Measurements from ENCODE around the gene DICER1.
"Not testable (repeated sequence)": the region's sequence is repeated elsewhere in the genome, so short reads cannot be mapped to it uniquely, and the experiment has no call there.

Gene DICER1, protein sequence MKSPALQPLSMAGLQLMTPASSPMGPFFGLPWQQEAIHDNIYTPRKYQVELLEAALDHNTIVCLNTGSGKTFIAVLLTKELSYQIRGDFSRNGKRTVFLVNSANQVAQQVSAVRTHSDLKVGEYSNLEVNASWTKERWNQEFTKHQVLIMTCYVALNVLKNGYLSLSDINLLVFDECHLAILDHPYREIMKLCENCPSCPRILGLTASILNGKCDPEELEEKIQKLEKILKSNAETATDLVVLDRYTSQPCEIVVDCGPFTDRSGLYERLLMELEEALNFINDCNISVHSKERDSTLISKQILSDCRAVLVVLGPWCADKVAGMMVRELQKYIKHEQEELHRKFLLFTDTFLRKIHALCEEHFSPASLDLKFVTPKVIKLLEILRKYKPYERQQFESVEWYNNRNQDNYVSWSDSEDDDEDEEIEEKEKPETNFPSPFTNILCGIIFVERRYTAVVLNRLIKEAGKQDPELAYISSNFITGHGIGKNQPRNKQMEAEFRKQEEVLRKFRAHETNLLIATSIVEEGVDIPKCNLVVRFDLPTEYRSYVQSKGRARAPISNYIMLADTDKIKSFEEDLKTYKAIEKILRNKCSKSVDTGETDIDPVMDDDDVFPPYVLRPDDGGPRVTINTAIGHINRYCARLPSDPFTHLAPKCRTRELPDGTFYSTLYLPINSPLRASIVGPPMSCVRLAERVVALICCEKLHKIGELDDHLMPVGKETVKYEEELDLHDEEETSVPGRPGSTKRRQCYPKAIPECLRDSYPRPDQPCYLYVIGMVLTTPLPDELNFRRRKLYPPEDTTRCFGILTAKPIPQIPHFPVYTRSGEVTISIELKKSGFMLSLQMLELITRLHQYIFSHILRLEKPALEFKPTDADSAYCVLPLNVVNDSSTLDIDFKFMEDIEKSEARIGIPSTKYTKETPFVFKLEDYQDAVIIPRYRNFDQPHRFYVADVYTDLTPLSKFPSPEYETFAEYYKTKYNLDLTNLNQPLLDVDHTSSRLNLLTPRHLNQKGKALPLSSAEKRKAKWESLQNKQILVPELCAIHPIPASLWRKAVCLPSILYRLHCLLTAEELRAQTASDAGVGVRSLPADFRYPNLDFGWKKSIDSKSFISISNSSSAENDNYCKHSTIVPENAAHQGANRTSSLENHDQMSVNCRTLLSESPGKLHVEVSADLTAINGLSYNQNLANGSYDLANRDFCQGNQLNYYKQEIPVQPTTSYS (N-terminal part only)

DNA sequence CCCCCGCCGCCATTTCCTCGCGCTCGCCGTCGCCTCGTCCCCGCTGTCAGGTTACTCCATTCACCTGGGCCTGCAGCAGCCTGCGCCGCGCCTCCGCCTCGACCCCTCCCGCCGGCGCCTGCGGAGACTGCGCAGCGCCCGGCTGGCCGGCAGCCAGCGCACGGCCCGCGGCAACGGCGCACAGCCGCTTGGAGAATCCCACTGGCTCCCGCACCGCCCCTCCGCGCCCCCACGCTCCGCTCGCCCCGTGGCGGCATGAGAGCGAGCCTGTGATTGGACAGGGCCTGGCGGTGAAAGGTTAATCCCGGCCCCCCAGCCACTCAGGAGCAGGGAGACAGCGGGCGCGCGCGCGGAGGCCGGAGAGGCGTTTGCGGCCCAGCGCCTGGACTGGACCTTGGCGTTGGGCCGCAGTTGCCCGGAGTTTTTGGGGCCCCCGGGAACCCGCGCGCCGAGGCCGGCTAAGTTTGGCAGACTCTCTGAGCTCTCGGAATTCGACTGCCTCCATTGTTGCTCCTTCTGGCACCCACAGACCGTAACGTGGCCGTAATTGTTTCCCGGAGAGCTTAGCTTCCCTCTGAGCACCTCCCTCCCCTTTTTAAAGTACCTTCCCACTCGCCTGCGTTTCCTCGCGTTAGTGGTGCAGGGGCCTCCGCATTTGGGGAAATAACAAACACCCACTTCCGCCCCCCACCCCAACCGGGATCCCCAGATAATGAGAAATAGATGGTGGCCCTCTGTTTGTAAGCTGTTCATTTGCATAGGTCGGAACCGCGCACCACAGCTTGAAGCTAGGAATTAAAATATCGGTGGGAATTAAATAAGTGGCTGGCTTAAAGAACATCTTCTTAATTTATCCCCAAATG lies at the start of gene DICER1:
Gene DICER1, minus strand, starts transcription at position 203 of the 863 bp plus-strand sequence. CDS start 24,071 bp downstream, outside the sequence.
- no peak for FAIRE-seq

DNA sequence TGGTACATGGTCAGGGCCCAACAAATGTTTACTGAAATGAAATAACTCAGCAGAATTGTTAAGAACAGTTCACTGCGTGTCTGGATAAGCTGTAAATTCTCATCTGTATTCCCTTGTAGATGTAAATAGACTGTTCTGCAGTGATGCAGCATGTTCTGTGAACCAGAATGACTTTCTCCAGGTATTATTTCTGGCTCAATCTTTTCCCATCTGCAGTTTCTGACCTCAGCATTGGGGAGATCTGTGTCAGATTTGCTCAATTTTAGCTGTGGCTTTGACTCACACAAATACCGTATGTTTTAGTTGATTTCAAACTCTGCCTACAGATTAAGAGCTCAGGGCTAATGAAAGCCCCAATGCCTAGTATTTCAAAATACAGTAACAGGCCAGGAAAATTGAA lies 49.2 kb upstream of the DICER1 start:
- no peak for FAIRE-seq

DNA sequence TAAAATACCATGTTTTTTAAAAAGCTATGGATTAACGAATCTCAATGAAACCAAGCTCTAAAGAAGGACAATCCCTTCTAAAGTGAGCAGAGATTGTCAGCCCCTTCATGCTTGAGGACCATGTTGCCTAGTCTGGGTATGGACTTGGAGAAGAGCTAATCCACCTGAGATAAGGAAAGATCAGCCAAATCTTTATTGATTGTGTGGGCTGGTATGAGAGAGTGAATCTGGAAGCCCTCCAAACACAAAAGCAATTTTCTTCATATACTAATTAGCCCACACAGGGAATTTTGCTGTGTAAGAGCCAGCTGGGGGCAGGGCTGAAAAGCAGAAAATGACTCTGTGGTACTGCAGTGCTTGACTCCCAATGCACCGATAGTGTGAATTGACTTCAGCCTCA lies 47.4 kb upstream of the DICER1 start:
- FAIRE-seq: no peak

DNA sequence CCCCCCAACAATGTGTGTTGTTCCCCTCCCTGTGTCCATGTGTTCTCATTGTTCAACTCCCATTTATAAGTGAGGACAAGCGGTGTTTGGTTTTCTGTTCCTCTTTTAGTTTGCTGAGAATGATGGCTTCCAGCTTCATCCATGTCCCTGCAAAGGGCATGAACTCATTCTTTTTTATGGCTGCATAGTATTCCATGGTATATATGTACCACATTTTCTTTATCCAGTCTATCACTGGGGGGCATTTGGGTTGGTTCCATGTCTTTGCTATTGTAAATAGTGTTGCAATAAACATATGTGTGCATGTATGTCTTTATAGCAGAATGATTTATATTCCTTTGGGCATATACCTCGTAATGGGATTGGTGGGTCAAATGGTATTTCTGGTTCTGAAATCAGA lies 44.4 kb upstream of the DICER1 start:
- not testable (repeated sequence) for FAIRE-seq

DNA sequence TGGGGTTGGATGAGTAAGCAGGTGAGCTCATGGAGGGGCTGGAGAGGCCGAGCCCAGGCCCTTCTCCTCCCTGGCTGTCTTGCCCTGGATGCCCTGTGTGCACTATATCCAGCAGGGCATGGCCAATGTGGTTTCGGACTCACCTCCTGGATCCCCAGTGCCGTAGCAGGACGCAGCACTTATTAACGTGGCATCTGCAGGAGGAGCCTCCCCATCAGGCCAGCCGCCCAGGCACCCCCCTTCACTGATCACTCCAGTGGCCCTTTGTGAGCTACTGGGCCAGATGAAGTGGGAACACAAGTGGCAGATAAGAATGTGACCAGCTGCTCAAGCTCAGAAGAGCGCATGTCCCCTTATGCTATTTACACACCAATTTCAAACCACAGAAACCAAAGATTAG lies 43.1 kb upstream of the DICER1 start:
- no peak for FAIRE-seq

DNA sequence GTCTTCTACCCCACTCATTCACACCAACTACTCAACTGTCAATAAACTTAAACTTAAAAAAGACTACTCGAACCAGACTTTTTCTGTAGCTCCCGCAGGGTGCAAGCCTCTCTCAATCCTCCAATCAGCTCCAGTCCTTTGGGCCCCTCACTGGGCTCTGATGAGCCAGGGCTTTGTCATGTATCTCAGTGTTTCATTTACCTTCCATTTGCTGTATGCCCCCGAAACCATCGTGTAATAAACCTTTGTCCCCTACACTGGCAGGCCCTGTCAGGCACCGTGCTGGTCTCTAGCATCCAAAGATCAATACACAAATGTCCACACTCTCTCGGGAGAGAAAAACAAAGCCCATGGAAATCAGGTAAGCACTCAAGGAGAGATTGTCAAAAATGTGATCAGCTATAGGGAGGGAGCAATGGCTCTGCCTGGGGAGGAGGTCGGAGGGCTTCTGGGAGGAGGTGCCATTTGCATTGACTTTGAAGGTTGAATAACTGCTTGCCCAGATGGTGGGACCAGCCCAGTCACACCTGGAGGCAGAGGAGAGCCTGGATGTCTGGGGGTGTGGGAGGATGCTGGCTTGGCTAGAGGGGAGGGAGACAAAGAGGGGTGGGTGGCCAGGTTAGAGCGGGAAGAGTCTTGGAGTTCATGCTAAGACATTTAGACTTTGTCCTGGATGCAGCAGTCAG lies 42.1 kb upstream of the DICER1 start:
- FAIRE-seq: no peak

DNA sequence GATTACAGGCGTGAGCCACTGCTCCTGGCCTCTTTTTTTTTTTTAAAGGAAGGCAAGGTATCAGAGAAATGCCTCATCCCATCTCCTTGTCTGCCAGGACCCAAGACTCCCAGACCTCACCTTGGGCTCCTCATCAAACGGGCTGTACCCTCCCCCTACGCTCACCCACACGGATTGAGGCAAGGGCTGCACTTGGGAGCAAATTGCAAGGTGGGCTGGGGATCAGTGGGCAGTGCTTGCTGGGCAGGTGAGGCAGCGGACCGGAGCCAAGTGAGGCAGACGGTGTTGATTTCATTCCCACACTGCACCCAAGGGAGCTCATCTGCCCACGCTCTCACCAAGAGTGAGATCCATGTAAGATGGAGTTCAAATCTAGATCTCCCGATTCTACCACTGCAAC lies 41.0 kb upstream of the DICER1 start:
- FAIRE-seq: no peak

DNA sequence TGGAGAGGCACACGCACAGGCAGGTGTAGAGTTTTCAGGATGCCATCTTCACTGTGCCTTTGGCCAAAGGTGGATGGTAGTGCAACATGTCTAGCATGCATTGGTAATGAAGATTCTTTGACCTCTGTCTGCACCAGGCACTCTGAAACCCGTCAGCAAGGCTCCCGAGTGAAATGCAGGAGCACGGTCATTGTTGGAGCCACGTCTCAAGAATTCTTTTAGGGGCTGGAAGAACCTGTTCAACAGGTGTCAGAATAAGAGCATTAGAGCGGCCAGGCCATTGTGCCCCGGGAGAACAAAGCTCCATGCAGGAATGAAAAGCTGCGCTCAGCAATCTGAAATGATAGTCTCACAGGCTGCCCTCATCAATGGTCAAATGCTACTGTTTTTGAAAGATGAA lies 40.2 kb upstream of the DICER1 start:
- FAIRE-seq: no peak

DNA sequence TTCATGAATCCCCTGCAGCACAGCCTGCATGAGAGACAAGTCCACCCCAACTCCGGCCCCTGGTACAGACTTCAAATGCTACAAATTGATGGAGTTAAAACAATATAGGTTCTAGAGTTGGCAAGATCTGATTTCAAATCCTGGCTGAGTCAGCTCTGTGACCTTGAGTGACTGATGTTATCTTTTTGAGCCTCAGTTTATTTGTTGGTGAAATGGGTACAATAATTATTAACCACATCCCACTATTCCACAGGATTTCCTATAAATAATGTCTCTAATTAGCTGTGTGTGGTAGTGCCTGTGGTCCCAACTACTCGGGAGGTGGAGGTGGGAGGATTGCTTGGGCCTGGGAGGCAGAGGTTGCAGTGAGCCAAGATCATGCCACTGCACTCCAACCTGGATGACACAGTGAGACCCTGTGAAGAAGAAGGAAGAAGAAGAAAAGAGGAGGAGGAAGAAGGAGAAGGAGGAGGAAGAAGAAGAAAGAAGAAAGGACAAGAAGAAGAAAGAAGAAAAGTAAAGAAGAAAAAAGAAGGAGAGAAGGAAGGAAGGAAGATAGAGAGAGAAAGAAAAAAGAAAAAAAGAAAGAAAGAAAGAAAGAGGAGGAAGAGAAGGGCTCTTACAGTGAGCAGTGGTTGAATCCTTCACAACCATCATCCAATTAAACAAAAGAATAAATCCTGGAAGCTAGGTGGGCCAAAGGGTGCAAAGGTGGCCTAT lies 39.7 kb upstream of the DICER1 start:
- no peak for FAIRE-seq

DNA sequence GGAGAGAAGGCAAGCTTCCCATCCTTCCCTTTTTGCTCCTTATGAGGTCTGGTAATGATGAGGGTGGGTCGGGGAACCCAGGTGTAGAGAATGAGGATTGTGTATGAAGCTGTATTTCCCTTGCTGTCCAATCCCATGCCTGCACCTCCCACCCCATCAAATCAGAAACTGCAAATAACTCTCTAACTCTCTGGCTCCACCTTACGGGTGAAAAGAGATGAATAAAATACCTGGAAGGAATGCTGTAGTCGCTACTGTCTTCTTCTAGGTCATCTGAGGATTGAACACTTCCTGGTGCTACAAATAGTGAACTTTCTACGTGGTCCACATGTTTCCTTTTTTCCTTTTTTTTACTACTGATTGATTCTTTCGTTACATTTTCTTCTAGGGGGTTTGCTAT lies 38.9 kb upstream of the DICER1 start:
- FAIRE-seq: no peak

DNA sequence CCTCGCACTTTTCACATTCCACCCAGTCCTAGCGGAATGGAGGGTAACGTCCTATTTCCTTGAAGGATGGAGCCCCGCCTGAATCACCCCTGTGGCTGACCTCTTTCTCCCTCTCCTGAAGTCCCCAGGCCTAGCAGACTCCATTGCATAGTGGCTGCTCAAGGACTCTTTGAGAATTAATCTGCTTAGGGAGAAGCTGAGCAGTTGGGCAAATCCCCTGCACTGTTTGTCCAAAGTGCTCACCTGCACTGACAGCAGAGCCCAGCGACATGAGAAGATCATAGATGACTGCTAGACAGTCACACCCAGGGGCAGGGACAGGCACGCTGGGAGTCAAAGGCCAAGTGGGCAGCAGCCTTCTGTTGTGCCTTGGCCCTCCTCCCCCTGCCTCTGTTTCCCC lies 37.7 kb upstream of the DICER1 start:
- FAIRE-seq: no peak

DNA sequence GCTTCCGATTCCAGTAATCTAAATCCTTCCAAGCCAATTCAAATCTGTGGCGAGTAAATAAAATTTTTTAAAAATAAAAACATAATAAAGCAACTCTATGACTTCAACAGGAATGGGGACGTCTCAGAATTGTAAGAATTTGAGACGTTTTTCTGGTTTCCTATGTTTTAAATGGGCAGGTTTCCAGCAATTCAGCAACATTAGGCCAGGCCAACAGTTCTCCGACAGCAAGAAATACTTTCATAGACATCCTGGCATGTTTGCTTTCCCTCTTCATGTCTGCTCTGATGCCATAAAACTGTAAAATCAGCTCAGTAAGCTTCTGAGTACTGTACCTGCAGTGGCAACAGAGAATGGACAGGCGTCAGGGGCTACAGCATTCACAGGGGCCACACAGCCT lies 35.8 kb upstream of the DICER1 start:
- no peak for FAIRE-seq

DNA sequence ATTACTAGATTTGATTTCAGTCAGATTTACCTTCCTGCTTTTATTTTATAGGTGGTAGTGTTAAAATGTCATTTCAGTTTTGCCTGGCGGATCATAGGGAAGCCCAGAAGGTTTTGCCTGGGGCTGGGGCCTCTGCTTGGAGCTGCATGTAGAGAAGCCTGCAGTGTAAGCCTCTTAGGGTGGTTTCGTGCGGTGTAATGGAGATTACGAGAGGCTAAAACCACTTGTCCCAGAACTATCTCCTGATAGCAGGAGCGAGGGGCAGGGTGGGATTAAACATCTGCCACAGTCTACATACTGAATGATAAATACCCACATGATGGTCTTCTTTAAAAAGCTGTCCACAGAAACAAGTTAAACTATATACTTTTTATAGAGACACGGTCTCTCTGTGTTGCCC lies 35.0 kb upstream of the DICER1 start:
- FAIRE-seq: no peak

DNA sequence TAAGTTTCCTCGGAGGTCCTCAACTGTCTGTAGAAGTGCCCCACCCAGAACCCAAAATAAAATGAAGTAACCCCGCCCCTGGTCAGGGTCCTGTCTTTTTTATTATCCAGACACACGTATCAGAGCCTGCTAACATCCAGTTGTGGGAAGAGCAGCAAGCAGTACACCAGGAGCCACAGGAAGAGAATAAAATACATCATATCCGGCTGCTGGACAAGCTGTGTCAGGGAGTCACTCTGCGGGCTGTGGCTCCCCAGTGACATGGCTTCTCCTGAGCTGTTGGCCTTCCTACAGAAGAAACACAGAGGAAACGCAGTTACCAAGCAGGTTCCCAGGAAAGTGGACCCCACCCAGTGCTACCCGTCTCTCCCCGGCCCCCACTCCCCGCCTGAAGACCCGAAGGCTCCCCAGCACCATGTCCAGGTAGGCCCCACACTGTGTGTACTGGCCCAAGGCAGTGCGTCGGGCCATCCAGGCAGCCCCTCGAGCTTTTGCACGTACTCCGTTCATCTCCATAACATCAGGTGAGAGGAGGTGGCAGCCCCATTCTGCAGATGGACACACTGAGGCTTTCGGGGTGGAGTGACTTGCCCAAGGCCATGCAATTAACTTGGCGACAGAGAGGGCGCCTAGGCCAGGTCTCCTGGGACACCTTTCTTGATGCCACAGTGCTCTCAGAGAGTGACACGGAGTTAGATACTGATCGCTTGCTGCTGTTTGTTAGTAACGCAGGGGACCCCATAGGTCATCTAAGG lies 34.3 kb upstream of the DICER1 start:
- no peak for FAIRE-seq

DNA sequence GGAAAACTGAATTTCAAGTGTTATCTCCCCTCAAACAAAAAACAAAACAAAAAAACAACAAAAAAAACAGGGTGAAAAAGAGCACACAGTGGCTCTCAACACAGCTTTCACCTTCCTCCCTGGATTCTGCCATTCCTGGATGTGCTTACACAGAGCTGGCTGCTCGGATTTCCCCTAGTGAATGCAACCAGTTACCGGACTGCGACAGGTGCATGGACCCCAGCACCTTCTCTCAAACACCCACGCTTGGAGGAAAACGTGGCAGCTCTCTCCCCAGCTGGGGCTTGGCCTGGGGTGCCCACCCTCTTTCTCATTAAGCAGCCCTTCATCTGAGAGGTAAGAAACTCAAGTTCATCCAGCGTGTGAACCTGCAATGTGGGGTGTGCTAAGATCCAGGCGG lies 33.5 kb upstream of the DICER1 start:
- no peak for FAIRE-seq

DNA sequence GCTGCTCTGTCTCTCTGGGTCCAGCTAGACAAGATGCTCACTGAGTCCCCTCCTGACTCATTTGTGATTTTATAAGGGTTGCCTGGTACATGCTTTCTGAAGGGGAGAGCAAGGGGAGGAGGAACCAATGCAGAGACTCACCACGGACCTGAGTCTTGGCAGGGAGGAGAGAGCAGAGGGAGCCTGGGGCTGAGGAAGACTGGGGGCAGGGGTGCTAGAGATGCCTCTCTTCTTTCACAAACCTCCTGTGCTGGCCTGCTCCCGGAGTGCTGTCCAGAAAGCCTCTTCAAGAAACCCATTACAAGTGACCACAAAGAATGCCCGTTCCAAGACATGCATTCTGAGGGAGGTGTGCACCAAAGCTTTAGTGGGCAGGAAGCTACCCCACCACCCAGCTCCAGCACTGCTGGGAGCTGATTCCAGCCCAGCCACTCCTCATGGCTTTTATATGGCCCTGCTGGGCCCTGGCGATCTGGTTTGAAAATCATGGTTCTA lies 33.1 kb upstream of the DICER1 start:
- no peak for FAIRE-seq

DNA sequence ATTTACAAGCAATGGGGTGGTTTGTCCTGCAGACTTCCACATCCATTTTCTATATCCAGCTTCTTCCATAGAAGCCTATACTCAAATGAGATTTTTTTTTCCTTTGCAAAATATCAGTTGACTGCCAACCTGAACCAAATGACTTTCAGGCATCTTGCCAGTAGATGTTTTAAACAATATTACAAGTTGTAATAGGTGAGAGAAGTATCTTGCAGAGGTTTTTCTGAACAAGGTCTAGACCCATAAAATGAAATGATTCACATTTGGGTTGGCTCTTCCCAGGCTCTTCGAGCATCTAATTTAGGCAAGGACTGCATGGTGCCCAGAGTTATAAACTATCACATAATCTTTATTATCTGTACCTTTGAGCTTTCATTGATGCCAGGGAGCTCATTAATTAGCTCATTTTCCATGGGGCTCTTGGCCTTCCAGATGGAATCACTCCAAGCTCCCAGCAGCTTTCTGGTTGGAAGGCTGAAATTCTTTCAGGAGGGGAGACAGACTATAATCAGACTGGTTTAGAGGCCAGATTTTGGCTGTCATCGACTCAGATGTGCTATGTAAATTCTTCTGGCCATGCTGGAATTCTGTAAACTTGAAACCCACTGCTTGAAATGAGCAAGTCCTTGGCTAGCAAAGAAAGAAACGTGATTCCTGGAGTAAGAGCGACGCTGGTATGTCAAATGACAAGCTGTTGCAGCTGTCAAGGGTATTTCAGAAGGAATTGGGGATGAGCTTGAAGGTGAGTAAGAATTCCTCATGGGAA lies 32.2 kb upstream of the DICER1 start:
- no peak for FAIRE-seq

DNA sequence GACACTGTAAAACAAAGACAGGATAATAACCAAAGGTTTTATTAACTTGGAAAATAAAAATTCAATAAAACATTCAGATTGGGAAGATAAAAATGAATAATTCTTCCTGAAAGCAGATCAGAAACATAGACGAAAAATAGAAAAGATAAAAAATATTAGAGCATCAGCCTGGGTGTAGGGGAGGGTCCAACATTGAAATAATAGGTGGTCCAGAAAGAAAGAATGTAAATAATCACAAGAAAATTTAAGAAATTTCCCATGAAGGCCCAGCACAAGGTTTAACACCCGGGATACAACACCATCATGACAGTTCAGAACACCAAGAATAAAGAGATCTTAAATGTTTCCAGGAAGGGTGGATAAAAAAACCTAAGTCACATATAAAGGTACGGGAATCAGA lies 31.1 kb upstream of the DICER1 start:
- FAIRE-seq: no peak

DNA sequence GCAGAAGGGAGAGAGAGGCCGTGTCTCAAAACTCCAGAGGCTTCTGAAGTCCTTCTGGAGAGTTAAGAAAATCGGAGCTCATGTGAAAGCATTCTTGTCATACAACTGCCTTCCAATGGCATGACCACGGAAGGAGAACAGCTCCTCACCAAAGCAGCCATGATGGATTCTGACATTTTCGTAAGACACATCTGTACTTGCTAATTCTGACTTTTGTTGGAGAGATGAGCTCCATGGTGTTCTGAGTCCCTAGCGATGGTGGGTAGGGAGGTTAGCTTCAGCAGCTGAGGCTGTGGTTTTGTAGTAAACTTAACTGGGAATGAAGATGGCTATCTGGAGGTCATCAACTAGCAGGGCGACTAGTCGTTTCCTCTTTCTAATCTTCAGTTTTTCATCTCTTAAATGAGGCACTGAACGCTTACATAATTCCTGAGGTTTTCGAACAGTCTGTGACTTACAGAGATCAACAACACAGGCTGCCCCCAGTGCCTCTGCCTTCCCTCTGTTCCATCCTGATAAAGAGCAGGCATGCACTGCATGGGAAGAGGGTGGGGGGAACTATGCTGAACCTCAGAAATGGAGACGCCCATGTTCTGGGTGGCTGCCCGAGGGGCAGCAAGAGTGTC lies 28.6 kb upstream of the DICER1 start:
- no peak for FAIRE-seq
